K562 (cell line): ENCODE data around the gene GMPR. TPM values are rescaled to one million over a fixed set of nuclear protein-coding genes. Genes with fewer than 3 reads are reported as not detected.

Experiments
- CREB3 ChIP-seq: fragments of 450-650 bp; conservative IDR thresholded peaks from 2 replicates; pipeline ENCODE4 v1.6.1; 2016; ENCODE audit warnings: missing genetic modification characterization, low read depth, mild to moderate bottlenecking, missing compliant biosample characterization, moderate library complexity
- CTCFL ChIP-seq: IDR thresholded peaks from 2 replicates; pipeline ENCODE4 v1.6.1; 2011; ENCODE audit warnings: borderline replicate concordance, low read depth, mild to moderate bottlenecking, moderate library complexity, low read length; ENCODE audit not compliant: insufficient read depth, poor library complexity, severe bottlenecking
- HDAC3 ChIP-seq: fragments of 450-650 bp; IDR thresholded peaks from 2 replicates; pipeline ENCODE4 v1.6.1; 2018; ENCODE audit warnings: borderline replicate concordance, mild to moderate bottlenecking, moderate library complexity; ENCODE audit not compliant: partially characterized antibody
- HNRNPL ChIP-seq: fragments of 200-400 bp; formaldehyde crosslinking; IDR thresholded peaks from 2 replicates; pipeline ENCODE4 v1.6.1; 2017; ENCODE audit warnings: low read depth, mild to moderate bottlenecking, low read length
- NCOR1 ChIP-seq: fragments of 450-650 bp; IDR thresholded peaks from 2 replicates; pipeline ENCODE4 v1.6.1; 2016; ENCODE audit warnings: mild to moderate bottlenecking, moderate library complexity
- NFIC ChIP-seq: fragments of 450-650 bp; IDR thresholded peaks from 2 replicates; pipeline ENCODE4 v1.6.1; 2017; ENCODE audit warnings: mild to moderate bottlenecking, inconsistent platforms
- NRF1 ChIP-seq, 2 experiments: fragments of 450-650 bp; IDR thresholded peaks in 1 of 2; conservative IDR thresholded peaks in 1 of 2; 2 replicates each; pipeline ENCODE4 v1.6.1; 2014; ENCODE audit warnings: mild to moderate bottlenecking in 2 of 2
- RAD21 ChIP-seq, 2 experiments: fragments of 250-450 bp in 1 of 2; fragments of 450-650 bp in 1 of 2; sonication (Bioruptor Pico) in 1 of 2; formaldehyde crosslinking in 1 of 2; IDR thresholded peaks in 1 of 2; conservative IDR thresholded peaks in 1 of 2; 2 replicates each; pipeline versions ENCODE4 v1.4.0 to v1.8.0; 2020 to 2022; ENCODE audit warnings: mild to moderate bottlenecking in 2 of 2, moderate library complexity in 1 of 2
- SAFB2 ChIP-seq: fragments of 200-400 bp; formaldehyde crosslinking; IDR thresholded peaks from 2 replicates; pipeline ENCODE4 v1.6.1; 2018; ENCODE audit warnings: borderline replicate concordance, low read length, low read depth, moderate library complexity; ENCODE audit not compliant: severe bottlenecking
- SNAPC5 ChIP-seq: fragments of 250-450 bp; sonication (Bioruptor Pico); IDR thresholded peaks from 2 replicates; pipeline ENCODE4 v1.8.0; 2021; ENCODE audit warnings: moderate library complexity, mild to moderate bottlenecking, inconsistent platforms
- ZBTB40 ChIP-seq, 2 experiments: fragments of 450-650 bp in 1 of 2; sonication (generic) in 1 of 2; formaldehyde crosslinking in 1 of 2; IDR thresholded peaks; 2 replicates each; pipeline versions ENCODE4 v1.7.1 to v1.9.0; 2016 to 2022; ENCODE audit warnings: inconsistent platforms in 1 of 2, mild to moderate bottlenecking in 1 of 2, missing genetic modification reagents in 1 of 2
- ZNF224 ChIP-seq: sonication (generic); formaldehyde crosslinking; IDR thresholded peaks from 2 replicates; pipeline ENCODE4 v1.8.0; 2022; ENCODE audit warnings: mild to moderate bottlenecking, missing genetic modification reagents
- ZNF584 ChIP-seq: fragments of 200-800 bp; sonication (Bioruptor generic); IDR thresholded peaks from 2 replicates; pipeline ENCODE4 v1.6.1; 2016; ENCODE audit warnings: low read depth, mild to moderate bottlenecking, missing genetic modification characterization, missing compliant biosample characterization
- ZNF77 ChIP-seq: fragments of 250-450 bp; sonication (Bioruptor Pico); IDR thresholded peaks from 2 replicates; pipeline ENCODE4 v1.5.0; 2020
- polyA plus RNA-seq, 8 experiments: library from polyadenylated mRNA; depleted of rRNA in 4 of 8; stranded (reverse) in 5 of 8; unstranded in 3 of 8; fragments of >200 nt; fragmentation: Nextera tagmentation in 2 of 8; fragmentation: Illumina TruSeq in 1 of 8; extraction: Ambion mirVana in 2 of 8; extraction: Trizol in 1 of 8; gene quantifications; 2 replicates each; pipeline versions ENCODE4 v1.2.1 to v1.2.3, GENCODE V29; 2011 to 2014; ENCODE audit warnings: inconsistent platforms in 1 of 8, missing spikeins in 1 of 8
- total RNA-seq, 7 experiments: library from RNA; depleted of rRNA in 6 of 7; stranded (reverse); fragments of >200 nt in 6 of 7; fragmentation: Illumina TruSeq in 2 of 7; extraction: Trizol in 2 of 7; gene quantifications; 2 replicates each; pipeline versions ENCODE4 v1.2.1 to v1.2.3, GENCODE V29; 2011 to 2021; ENCODE audit warnings: low replicate concordance in 1 of 7

Gene GMPR
- total and polyA plus RNA-seq, 9 of the 15 experiments (the other 6 are each of a cell fraction or from before 2014, with no cell fraction given) = 34.6 to 83.7 (median 49.8) TPM

- peak; percentile 91; the same call in 1 of the 2 replicates for TF ChIP-seq ZNF584 (CRISPR knock-in tag)
- peak; percentile 78 to 83 for TF ChIP-seq NRF1 (conservative IDR thresholded peaks at IDR 0.05 in 1 of 2, IDR thresholded peaks at IDR 0.05 in 1 of 2)
- peak; percentile 58 for TF ChIP-seq ZBTB40 (IDR thresholded peaks at IDR 0.05)
- TF ChIP-seq ZBTB40 (CRISPR knock-in tag; IDR thresholded peaks at IDR 0.05) = no peak
- no peak for TF ChIP-seq ZNF77 (CRISPR knock-in tag)
- no peak for TF ChIP-seq SAFB2
- TF ChIP-seq ZNF224 (CRISPR knock-in tag) = no peak
- TF ChIP-seq SNAPC5 (CRISPR knock-in tag) = no peak
- TF ChIP-seq RAD21 (CRISPR knock-in tag; conservative IDR thresholded peaks at IDR 0.05 in 1 of 2, IDR thresholded peaks at IDR 0.05 in 1 of 2) = 0 out of 4 replicates have a peak, but pooled peaks of 1 of the 2 experiments have one; percentile 11
- no peak for TF ChIP-seq HDAC3
- TF ChIP-seq NFIC = no peak
- TF ChIP-seq CTCFL = peak; percentile 34
- no peak for TF ChIP-seq HNRNPL
- no peak for TF ChIP-seq NCOR1
- peak; percentile 91 for TF ChIP-seq CREB3 (tag)
Measured at GRCh38 chr6:16322666-16323312, 84.4 kb downstream of the GMPR start (continued).
